ENCODE measurements around the gene MAMDC4. TPM values are rescaled to one million over a fixed set of nuclear protein-coding genes. Genes with fewer than 3 reads are reported as not detected.
"Not testable (repeated sequence)": the region's sequence is repeated elsewhere in the genome, so short reads cannot be mapped to it uniquely, and the experiment has no call there.

The MAMDC4 gene
- total RNA-seq, 2 donors from 2014 or later, result 6.5 to 25.7 TPM

DNA sequence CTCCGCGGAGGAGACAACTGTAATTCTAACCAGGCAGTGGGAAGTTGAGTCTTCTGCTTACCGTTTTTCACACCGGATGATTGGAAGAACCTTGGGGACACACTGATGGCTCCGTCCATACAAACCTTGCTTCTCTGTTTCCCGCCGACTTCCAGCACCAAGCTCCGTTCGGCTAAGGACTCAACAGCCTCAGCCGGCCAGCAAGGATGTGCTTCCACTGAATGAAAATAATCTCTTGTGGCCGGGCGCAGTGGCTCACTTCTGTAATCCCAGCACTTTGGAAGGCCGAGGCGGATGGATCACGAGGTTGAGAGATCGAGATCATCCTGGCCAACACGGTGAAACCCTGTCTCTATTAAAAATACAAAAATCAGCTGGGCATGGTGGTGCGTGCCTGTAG, 15.8 kb downstream of the MAMDC4 start:
- Histone ChIP-seq H3K27ac (no peak overlapping the region), H3K36me3 (replicated peaks in 1 of 2; ENCODE audit: insufficient read depth in 1 of 2, low read depth in 2 of 2) (peaks cover 4% of the 10 kb centered on the region in 2 donors), H3K27me3 (no peaks in the 10 kb centered on the region), H3K9me3 (no peaks in the 10 kb centered on the region), H3K4me3 (no peak overlapping the region), H3K4me1 (peaks cover 31% of the 10 kb centered on the region)
- ATAC-seq, result no peak
- TF ChIP-seq POLR2A (IDR thresholded peaks at IDR 0.05), result no peak
- no peak for TF ChIP-seq CTCF (IDR thresholded peaks at IDR 0.05)
- WGBS, 2 donors, result 98% methylated on average over 18 of the region's 18 CpGs
- peak in 1 of 4 donors; percentile 10 for DNase-seq
- intact Hi-C loops (cut with DNase I), result no loop called here

- WGBS, 2 donors, result 88 to 91% methylated on average over 10 to 11 of the region's 11 CpGs
- peak in 1 of 4 donors; percentile 10 for DNase-seq
- H3K36me3 ChIP-seq (replicated peaks in 1 of 2; ENCODE audit: insufficient read depth in 1 of 2, low read depth in 2 of 2), result no peaks in the 10 kb centered on the region
- H3K27ac ChIP-seq, result no peak overlapping the region
- no peak for ATAC-seq
- TF ChIP-seq POLR2A (IDR thresholded peaks at IDR 0.05) (no peak), CTCF (IDR thresholded peaks at IDR 0.05) (no peak)
- H3K27me3 ChIP-seq, result no peaks in the 10 kb centered on the region
- no peak overlapping the region for H3K4me3 ChIP-seq
- peaks cover 24% of the 10 kb centered on the region for H3K4me1 ChIP-seq
- H3K9me3 ChIP-seq, result no peaks in the 10 kb centered on the region
- intact Hi-C loops (cut with DNase I), result no loop called here
Observed at GRCh38 chr9:136868644-136869043, 16.5 kb downstream of the MAMDC4 start.

GRCh38 chr9:136869611-136870010, 17.5 kb downstream of the MAMDC4 start:
- H3K27me3 ChIP-seq; intact Hi-C loops (cut with DNase I); H3K9me3 ChIP-seq; H3K36me3 ChIP-seq (replicated peaks in 1 of 2; ENCODE audit: insufficient read depth in 1 of 2, low read depth in 2 of 2); H3K27ac ChIP-seq; H3K4me3 ChIP-seq; ATAC-seq; DNase-seq: not testable (repeated sequence)
- H3K4me1 ChIP-seq, result peaks cover 16% of the 10 kb centered on the region
- WGBS, 2 donors, result 89 to 100% methylated on average over 2 of the region's 2 CpGs

DNA sequence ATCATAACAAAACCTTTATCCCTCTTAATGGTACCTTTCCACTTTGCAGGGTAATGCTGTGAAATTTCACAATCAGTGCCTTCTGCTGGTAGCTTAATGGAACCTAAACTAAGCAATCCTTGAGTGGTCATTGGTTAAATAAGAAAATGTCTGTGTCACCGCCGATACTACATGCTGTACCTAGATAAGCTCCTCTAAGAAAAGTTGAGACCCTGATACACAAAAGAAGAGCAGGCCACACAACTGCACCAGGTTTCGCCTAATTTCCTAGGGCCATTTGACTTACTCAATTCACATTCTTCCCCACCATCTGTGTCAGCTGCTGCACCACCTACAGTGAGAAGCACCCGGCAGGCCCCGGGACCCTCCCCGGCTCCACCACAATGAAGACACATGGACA, 23.0 kb downstream of the MAMDC4 start:
- TF ChIP-seq CTCF (IDR thresholded peaks at IDR 0.05) (no peak), POLR2A (IDR thresholded peaks at IDR 0.05) (no peak)
- H3K27me3 ChIP-seq, result no peaks in the 10 kb centered on the region
- WGBS, 2 donors, result 90 to 91% methylated on average over 6 of the region's 6 CpGs
- no peak for DNase-seq
- H3K27ac ChIP-seq, result no peak overlapping the region
- ATAC-seq, result no peak
- no peak overlapping the region for H3K4me3 ChIP-seq
- H3K4me1 ChIP-seq, result no peaks in the 10 kb centered on the region
- no peaks in the 10 kb centered on the region for H3K36me3 ChIP-seq (replicated peaks in 1 of 2; ENCODE audit: insufficient read depth in 1 of 2, low read depth in 2 of 2)
- intact Hi-C loops (cut with DNase I), result no loop called here
- no peaks in the 10 kb centered on the region for H3K9me3 ChIP-seq

GRCh38 chr9:136876476-136876875, 24.3 kb downstream of the MAMDC4 start:
- no peak overlapping the region for H3K4me3 ChIP-seq
- H3K27me3 ChIP-seq, result no peaks in the 10 kb centered on the region
- H3K4me1 ChIP-seq, result peaks cover 6% of the 10 kb centered on the region
- H3K27ac ChIP-seq, result no peak overlapping the region
- no peak for ATAC-seq
- DNase-seq, result no peak
- TF ChIP-seq POLR2A (IDR thresholded peaks at IDR 0.05) (no peak), CTCF (IDR thresholded peaks at IDR 0.05) (no peak)
- 81 to 83% methylated on average over 5 of the region's 5 CpGs for WGBS, 2 donors
- no peaks in the 10 kb centered on the region for H3K36me3 ChIP-seq (replicated peaks in 1 of 2; ENCODE audit: insufficient read depth in 1 of 2, low read depth in 2 of 2)
- no peaks in the 10 kb centered on the region for H3K9me3 ChIP-seq
- intact Hi-C loops (cut with DNase I), result no loop called here

Measured in body of pancreas (tissue), 4 donors.